PC-3 (cell line): ENCODE measurements around the gene PRUNE2.

ENCODE experiments used
- EZH2 ChIP-seq: fragments of 300-600 bp; sonication (generic); IDR thresholded peaks from one replicate; pipeline ENCODE4 v1.6.1; 2017; ENCODE audit warnings: antibody characterized with exemption, mild to moderate bottlenecking, low read length; ENCODE audit not compliant: unreplicated experiment
- EZH2phosphoT487 ChIP-seq: fragments of 300-600 bp; sonication (generic); IDR thresholded peaks from 2 replicates; pipeline ENCODE4 v1.6.1; 2018; ENCODE audit warnings: mild to moderate bottlenecking, antibody characterized with exemption, low read length, borderline replicate concordance
- TF ChIP-seq, protein P1 (sequence below): fragments of 300-600 bp; sonication (generic); conservative IDR thresholded peaks from 2 replicates; pipeline ENCODE4 v1.5.1; 2017; ENCODE audit warnings: antibody characterized with exemption, low read depth, mild to moderate bottlenecking, low read length

DNA sequence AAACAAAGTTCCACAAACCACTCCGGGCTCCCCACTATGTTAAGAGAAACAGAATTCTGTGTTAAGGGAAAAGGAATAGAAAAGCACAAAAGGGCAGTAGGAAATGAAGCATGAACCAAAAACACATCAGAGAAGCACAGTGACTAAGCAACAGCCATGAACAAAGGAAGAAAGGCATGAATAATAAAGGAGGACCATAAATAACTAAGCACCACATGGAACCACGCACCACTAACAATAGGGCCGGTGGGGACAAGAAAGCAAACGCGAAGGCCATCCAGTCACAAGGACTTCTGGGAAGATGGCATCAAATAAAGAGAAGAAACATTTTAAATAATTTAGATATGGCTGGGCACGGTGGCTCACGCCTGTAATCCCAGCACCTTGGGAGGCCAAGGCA lies 18.0 kb downstream of the PRUNE2 start:
- TF ChIP-seq EZH2: no peak
- TF ChIP-seq, protein P1, sequence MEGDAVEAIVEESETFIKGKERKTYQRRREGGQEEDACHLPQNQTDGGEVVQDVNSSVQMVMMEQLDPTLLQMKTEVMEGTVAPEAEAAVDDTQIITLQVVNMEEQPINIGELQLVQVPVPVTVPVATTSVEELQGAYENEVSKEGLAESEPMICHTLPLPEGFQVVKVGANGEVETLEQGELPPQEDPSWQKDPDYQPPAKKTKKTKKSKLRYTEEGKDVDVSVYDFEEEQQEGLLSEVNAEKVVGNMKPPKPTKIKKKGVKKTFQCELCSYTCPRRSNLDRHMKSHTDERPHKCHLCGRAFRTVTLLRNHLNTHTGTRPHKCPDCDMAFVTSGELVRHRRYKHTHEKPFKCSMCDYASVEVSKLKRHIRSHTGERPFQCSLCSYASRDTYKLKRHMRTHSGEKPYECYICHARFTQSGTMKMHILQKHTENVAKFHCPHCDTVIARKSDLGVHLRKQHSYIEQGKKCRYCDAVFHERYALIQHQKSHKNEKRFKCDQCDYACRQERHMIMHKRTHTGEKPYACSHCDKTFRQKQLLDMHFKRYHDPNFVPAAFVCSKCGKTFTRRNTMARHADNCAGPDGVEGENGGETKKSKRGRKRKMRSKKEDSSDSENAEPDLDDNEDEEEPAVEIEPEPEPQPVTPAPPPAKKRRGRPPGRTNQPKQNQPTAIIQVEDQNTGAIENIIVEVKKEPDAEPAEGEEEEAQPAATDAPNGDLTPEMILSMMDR: no peak
- no peak for TF ChIP-seq EZH2phosphoT487
